ENCODE results near the gene RFX5.

DNA sequence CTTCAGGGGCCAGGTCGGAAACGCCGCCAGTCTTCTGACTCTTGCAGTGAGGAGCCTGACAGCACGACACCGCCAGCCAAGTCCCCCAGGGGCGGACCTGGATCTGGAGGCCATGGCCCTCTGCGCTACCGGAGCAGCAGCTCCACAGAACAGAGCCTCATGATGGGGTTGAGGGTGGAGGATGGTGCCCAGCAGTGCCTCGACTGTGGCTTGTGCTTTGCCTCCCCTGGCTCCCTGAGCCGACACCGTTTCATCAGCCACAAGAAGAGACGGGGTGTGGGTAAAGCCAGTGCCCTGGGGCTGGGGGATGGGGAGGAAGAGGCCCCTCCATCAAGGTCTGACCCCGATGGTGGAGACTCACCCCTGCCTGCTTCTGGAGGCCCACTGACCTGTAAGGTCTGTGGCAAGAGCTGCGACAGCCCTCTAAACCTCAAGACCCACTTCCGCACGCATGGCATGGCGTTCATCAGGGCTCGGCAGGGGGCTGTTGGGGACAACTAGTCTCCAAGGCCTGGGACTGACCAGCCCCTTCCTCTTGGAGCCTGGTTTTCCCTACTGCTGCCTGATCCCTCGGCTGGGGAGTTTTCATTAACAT lies 56.2 kb downstream of the RFX5 start:
- TF ChIP-seq EZH2 (IDR thresholded peaks at IDR 0.05; ENCODE audit: insufficient read depth, poor library complexity, severe bottlenecking) (no peak), EZH2phosphoT487 (IDR thresholded peaks at IDR 0.05; ENCODE audit: insufficient read depth, low read depth) (no peak)
